NCI-H2227 treated with DMSO at 0.1 percent for 48 hours (cell line): Measurements from ENCODE around the gene SEL1L.
A peak's percentile ranks its signal among the peaks of the same experiment; 100 is the strongest.
"Not testable (repeated sequence)": the region's sequence is repeated elsewhere in the genome, so short reads cannot be mapped to it uniquely, and the experiment has no call there.

ENCODE experiments used
- DNase-seq: peaks from one replicate; lab custom pipeline; 2025; lab: John Stamatoyannopoulos, UW

The SEL1L gene

GRCh38 chr14:81525129-81525528 is 8.5 kb downstream of the SEL1L start:
- DNase-seq: no peak

GRCh38 chr14:81523616-81524015 is 10.0 kb downstream of the SEL1L start:
- no peak for DNase-seq

- peak; percentile 14 for DNase-seq
Observed at GRCh38 chr14:81523016-81523415, 10.6 kb downstream of the SEL1L start.

GRCh38 chr14:81521356-81521755 is 12.3 kb downstream of the SEL1L start:
- no peak for DNase-seq

GRCh38 chr14:81519200-81520011 is 14.2 kb downstream of the SEL1L start:
- no peak for DNase-seq

GRCh38 chr14:81517798-81518398 is 15.8 kb downstream of the SEL1L start:
- no peak for DNase-seq

GRCh38 chr14:81516986-81517797 is 16.5 kb downstream of the SEL1L start:
- no peak for DNase-seq

- not testable (repeated sequence) for DNase-seq
Observed at GRCh38 chr14:81515927-81516326, 17.7 kb downstream of the SEL1L start.

- DNase-seq: not testable (repeated sequence)
Observed at GRCh38 chr14:81512826-81513225, 20.8 kb downstream of the SEL1L start.

- no peak for DNase-seq
Observed at GRCh38 chr14:81511111-81511904, 22.3 kb downstream of the SEL1L start.

- no peak for DNase-seq
Observed at GRCh38 chr14:81509838-81510452, 23.7 kb downstream of the SEL1L start.

- DNase-seq: no peak
Observed at GRCh38 chr14:81509321-81509720, 24.3 kb downstream of the SEL1L start.

- DNase-seq: no peak
Observed at GRCh38 chr14:81506487-81506886, 27.2 kb downstream of the SEL1L start.

- DNase-seq: no peak
Observed at GRCh38 chr14:81504864-81505263, 28.8 kb downstream of the SEL1L start.

- DNase-seq: no peak
Observed at GRCh38 chr14:81485781-81486180, 47.9 kb downstream of the SEL1L start.

GRCh38 chr14:81485372-81485771 is 48.3 kb downstream of the SEL1L start:
- DNase-seq: no peak

GRCh38 chr14:81484120-81484519 is 49.5 kb downstream of the SEL1L start:
- no peak for DNase-seq

- no peak for DNase-seq
Observed at GRCh38 chr14:81480741-81481140, 52.9 kb downstream of the SEL1L start.

GRCh38 chr14:81478446-81478845 is 55.2 kb downstream of the SEL1L start:
- DNase-seq: no peak

- DNase-seq: no peak
Observed at GRCh38 chr14:81476816-81477215, 56.8 kb downstream of the SEL1L start.

- DNase-seq: no peak
Observed at GRCh38 chr14:81474685-81475324, 58.8 kb downstream of the SEL1L start.
